ENCODE data around the gene INF2.

The INF2 gene

GRCh38 chr14:104718147-104718546 is 28.7 kb downstream of the INF2 start:
- no peak for DNase-seq (ENCODE audit: low spot score)
- no peak for TF ChIP-seq CTCF (IDR thresholded peaks at IDR 0.05; ENCODE audit: extremely low read depth, missing control alignments)

- no peak for DNase-seq (ENCODE audit: low spot score)
- TF ChIP-seq CTCF (IDR thresholded peaks at IDR 0.05; ENCODE audit: extremely low read depth, missing control alignments) = no peak
Observed at GRCh38 chr14:104718871-104719270, 29.5 kb downstream of the INF2 start.

- no peak for DNase-seq (ENCODE audit: low spot score)
- no peak for TF ChIP-seq CTCF (IDR thresholded peaks at IDR 0.05; ENCODE audit: extremely low read depth, missing control alignments)
Observed at GRCh38 chr14:104719343-104719742, 29.9 kb downstream of the INF2 start.

- no peak for TF ChIP-seq CTCF (IDR thresholded peaks at IDR 0.05; ENCODE audit: extremely low read depth, missing control alignments)
- DNase-seq (ENCODE audit: low spot score) = no peak
Observed at GRCh38 chr14:104721505-104722431, 32.4 kb downstream of the INF2 start.

- TF ChIP-seq CTCF (IDR thresholded peaks at IDR 0.05; ENCODE audit: extremely low read depth, missing control alignments) = peak; percentile 11
- DNase-seq (ENCODE audit: low spot score) = no peak
Observed at GRCh38 chr14:104722938-104723650, 33.7 kb downstream of the INF2 start.

GRCh38 chr14:104723651-104724406 is 34.4 kb downstream of the INF2 start, which contains the start of gene ADSS1:
ADSS1 (plus strand) TSS chr14:104724229; CDS start chr14:104724271, 42 bp downstream.
- peak; percentile 98 for DNase-seq (ENCODE audit: low spot score)
- peak; percentile 75 for TF ChIP-seq CTCF (IDR thresholded peaks at IDR 0.05; ENCODE audit: extremely low read depth, missing control alignments)
